Urinary bladder (tissue), 4 donors: ENCODE data around the gene SH3BP1. TPM values are rescaled to one million over a fixed set of nuclear protein-coding genes. Genes with fewer than 3 reads are reported as not detected.
"Not testable (repeated sequence)": the region's sequence is repeated elsewhere in the genome, so short reads cannot be mapped to it uniquely, and the experiment has no call there.

Source experiments
- DNase-seq: peaks from one replicate; pipeline ENCODE4 v3.0.0-alpha.2; 2015; ENCODE audit errors: extremely low spot score
- H3K27ac ChIP-seq: one replicate; pipeline ENCODE4 v1.5.1; 2013; ENCODE audit warnings: low read depth, mild to moderate bottlenecking, moderate library complexity
- H3K36me3 ChIP-seq: one replicate; pipeline ENCODE4 v1.6.1; 2013; ENCODE audit warnings: mild to moderate bottlenecking, moderate library complexity; ENCODE audit not compliant: insufficient read depth
- H3K4me1 ChIP-seq: one replicate; pipeline ENCODE4 v1.6.1; 2013; ENCODE audit warnings: mild to moderate bottlenecking, moderate library complexity; ENCODE audit not compliant: insufficient read depth
- H3K4me3 ChIP-seq: one replicate; pipeline ENCODE4 v1.5.1; 2013; ENCODE audit warnings: low read depth, low read length
- WGBS: extraction: QIAGEN DNeasy Blood & Tissue Kit; methylation state at CpG from one replicate; pipeline ENCODE4 v1.1.7; 2013; 5-methylcytosine and 5-hydroxymethylcytosine counted together
- polyA plus RNA-seq: library from polyadenylated mRNA; stranded (reverse); fragments of 200-250 nt; gene quantifications from one replicate; pipeline ENCODE4 v1.2.3, GENCODE V29; 2013
- total RNA-seq: library from RNA; depleted of rRNA; stranded (reverse); fragments of >200 nt; gene quantifications from one replicate; pipeline ENCODE4 v1.2.3, GENCODE V29; 2014
- donor health status: healthy with polysubstance abuse.
- donor health status: healthy.

Gene SH3BP1
- total and polyA plus RNA-seq, 2 donors, result 10.9 to 11.3 TPM

DNA sequence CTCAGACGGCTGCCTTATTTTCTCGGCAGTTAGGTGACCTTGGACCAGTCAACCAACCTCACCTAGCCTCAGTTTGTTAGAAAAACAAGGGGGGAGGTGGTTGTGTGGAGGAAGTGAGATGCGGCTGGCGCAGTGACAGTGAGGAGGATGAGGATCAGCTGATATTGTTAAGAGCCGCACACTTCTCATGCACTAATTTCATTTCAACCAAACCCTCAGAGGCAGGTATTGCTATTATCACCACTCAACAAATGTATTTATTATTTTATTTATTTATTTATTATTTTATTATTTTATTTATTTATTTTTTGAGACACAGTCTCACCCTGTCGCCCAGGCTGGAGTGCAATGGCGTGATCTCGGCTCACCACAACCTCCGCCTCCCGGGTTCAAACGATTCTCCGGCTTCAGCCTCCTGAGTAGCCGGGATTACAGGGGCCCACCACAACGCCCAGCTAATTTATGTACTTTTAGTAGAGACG, 38.1 kb downstream of the SH3BP1 start:
- DNase-seq, result no peak
- no peak overlapping the region for H3K27ac ChIP-seq
- no peaks in the 10 kb centered on the region for H3K36me3 ChIP-seq
- H3K4me3 ChIP-seq, result peak overlapping the region; percentile 55
- 41% methylated on average over 15 of the region's 15 CpGs for WGBS
- H3K4me1 ChIP-seq, result peaks cover 1% of the 10 kb centered on the region

DNA sequence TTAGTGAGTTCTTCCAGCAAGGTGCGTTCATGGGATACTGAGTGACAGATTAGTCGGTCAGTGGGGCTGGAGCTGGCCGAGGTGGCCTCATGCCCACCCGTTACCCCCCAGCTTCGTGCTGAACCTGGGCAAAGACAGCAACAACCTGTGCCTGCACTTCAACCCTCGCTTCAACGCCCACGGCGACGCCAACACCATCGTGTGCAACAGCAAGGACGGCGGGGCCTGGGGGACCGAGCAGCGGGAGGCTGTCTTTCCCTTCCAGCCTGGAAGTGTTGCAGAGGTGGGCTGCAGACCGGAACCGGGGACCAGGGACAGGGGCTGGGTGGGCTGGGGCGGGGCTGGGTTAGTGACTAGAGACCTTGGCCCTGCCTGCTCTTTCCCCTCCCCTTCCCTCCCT, 38.9 kb downstream of the SH3BP1 start:
- Histone ChIP-seq H3K36me3 (no peaks in the 10 kb centered on the region), H3K27ac (peak overlapping the region; percentile 40), H3K4me1 (peaks cover 1% of the 10 kb centered on the region), H3K4me3 (no peak overlapping the region)
- 45% methylated on average over 18 of the region's 18 CpGs for WGBS
- DNase-seq, result no peak

DNA sequence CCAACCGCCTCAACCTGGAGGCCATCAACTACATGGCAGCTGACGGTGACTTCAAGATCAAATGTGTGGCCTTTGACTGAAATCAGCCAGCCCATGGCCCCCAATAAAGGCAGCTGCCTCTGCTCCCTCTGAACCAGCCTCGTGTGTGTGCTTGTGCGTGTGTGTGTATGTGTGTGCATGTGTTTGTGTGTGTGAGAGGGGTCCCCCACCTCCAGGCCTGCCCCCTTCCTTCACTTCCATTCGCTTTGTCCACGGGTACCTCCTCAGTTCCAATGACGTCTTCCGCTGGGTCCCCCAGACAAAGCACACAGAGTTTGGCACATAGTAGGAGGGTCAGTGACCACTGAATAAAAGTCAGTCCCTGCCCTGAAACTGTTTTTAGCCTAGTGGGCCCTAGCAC, 40.2 kb downstream of the SH3BP1 start:
- Histone ChIP-seq H3K27ac (peak overlapping the region; percentile 49), H3K36me3 (no peaks in the 10 kb centered on the region), H3K4me3 (no peak overlapping the region), H3K4me1 (peaks cover 1% of the 10 kb centered on the region)
- DNase-seq, result no peak
- WGBS, result 61% methylated on average over 8 of the region's 8 CpGs

DNA sequence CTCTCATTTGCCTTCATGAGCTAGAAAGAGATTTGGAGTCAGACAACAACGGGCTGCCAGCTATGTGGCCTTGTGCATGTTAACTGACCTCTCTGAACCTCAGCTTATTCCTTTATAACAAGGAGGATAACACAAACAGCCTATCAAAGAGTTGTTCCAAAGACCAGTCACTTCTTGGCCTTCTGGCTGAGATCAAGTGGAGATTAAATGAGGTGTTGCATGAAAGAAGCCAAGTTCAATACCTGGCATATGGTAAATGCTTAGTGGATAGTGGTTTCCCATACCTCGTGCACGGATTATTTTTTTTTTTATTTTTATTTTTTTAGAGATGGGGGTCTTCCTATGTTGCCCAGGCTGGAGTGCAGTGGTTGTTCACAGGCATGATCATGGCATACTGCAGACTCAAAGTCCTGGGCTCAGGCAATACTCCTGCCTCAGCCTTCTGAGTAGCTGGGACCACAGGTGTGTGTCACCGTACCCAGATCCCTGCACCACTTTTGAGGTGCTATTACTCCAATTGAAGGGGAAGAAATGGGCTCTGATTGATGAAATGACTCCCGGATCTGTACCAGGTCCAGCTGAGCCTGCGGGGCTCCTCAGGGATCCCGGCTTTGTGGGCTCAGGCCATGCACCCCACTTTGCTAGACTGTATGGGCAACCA, 40.9 kb downstream of the SH3BP1 start:
- Histone ChIP-seq H3K4me1 (peaks cover 1% of the 10 kb centered on the region), H3K27ac (no peak overlapping the region), H3K4me3 (no peak overlapping the region), H3K36me3 (no peaks in the 10 kb centered on the region)
- 54% methylated on average over 7 of the region's 7 CpGs for WGBS
- no peak for DNase-seq

DNA sequence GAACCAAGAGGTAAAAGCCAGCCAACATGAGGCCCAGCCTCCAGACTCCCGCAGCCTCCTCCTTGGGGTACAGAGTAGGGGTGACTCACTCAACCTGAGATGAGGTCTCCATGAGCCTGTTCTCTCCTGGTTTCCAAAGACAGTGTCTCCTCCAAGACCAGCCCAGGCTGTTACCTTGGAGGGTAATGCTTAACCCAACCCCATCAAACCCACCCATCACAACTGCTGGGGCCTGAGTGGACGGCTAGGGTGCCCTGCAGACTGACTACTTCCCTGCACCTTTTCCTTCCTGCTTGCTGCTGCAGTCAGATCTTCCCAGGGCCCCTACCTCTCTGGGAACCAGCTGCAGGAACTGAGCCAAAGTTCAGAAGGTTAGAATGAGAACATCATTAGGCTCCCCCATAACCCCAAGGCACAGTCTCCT, 41.5 kb downstream of the SH3BP1 start:
- no peaks in the 10 kb centered on the region for H3K36me3 ChIP-seq
- H3K27ac ChIP-seq, result no peak overlapping the region
- no peak overlapping the region for H3K4me3 ChIP-seq
- peaks cover 1% of the 10 kb centered on the region for H3K4me1 ChIP-seq
- 54% methylated on average over 2 of the region's 2 CpGs for WGBS
- DNase-seq, result no peak

GRCh38 chr22:37681556-37682049, 42.1 kb downstream of the SH3BP1 start:
- H3K36me3 ChIP-seq, result no peaks in the 10 kb centered on the region
- H3K4me1 ChIP-seq, result peaks cover 1% of the 10 kb centered on the region
- H3K4me3 ChIP-seq, result no peak overlapping the region
- no peak overlapping the region for H3K27ac ChIP-seq
- DNase-seq, result no peak
- WGBS, result 26% methylated on average over 6 of the region's 6 CpGs

GRCh38 chr22:37684803-37685615, 45.5 kb downstream of the SH3BP1 start:
- WGBS, result 82% methylated on average over 16 of the region's 16 CpGs
- H3K27ac ChIP-seq, result no peak overlapping the region
- no peaks in the 10 kb centered on the region for H3K4me1 ChIP-seq

GRCh38 chr22:37686002-37686982, 46.8 kb downstream of the SH3BP1 start, which contains the start of gene NOL12:
TSS of gene NOL12 (plus strand) at chr22:37686343. CDS start at chr22:37686393, 50 bp downstream.
- peak within 1 kb of the TSS; percentile 70 for H3K4me3 ChIP-seq
- H3K4me1 ChIP-seq, result no peaks in the 10 kb centered on the region
- peak within 1 kb of the TSS; percentile 71 for H3K27ac ChIP-seq
- WGBS, result 2% methylated on average over 62 of the region's 62 CpGs
- peak; percentile 78 for DNase-seq
- H3K36me3 ChIP-seq, result no peaks in the 10 kb centered on the region

More at GRCh38 chr22:37684803-37685615, 45.5 kb downstream of the SH3BP1 start:
- Histone ChIP-seq H3K4me3 (no peak overlapping the region), H3K36me3 (no peaks in the 10 kb centered on the region)
- no peak for DNase-seq

DNA sequence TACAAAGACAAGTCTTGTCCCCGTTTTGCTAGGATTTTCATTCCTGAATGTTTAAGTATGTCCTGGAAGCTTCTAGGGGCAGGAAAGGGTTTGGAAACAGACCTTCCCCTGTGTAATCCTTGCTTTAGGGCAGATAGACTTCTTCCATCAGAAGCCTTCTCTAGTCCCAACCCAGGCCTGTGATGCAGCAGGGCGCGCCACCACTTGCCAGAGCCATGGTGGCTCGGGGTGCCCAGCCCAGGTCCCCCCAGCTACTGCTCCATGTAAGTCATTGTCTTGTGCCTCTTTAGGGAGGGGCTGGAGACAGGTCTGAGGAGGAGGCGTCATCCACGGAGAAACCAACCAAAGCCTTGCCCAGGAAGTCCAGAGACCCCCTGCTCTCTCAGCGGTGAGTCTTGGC, 50.9 kb downstream of the SH3BP1 start:
- Histone ChIP-seq H3K4me3 (no peak overlapping the region), H3K4me1 (no peaks in the 10 kb centered on the region), H3K36me3 (peaks cover 3% of the 10 kb centered on the region), H3K27ac (no peak overlapping the region)
- DNase-seq, result no peak
- 92% methylated on average over 7 of the region's 7 CpGs for WGBS

DNA sequence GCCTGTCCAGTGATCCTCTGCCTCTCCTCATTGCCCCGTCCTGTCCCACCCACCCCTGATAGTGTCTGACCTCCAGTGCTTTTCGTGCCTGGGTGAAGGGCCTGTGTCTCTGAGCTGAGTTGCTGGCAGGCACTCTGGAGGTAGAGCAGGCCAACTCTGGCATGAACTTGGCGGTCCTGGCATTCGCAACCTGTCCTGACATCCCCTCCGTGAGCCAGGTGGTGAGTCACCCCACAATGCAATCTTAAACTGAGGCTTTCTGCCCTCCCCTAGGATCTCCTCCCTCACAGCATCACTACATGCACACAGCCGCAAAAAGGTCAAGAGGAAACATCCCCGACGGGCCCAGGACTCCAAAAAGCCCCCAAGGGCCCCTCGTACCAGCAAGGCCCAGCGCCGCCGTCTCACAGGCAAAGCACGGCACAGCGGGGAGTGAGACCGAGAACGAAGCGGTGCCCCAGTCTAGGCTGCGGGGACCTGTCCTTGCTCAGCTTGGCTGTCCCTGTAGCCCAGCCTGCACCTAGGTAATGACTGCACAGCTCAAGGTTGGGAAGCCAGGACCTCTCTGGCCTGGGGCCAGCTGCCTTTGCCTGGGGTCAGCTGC, 51.5 kb downstream of the SH3BP1 start:
- Histone ChIP-seq H3K36me3 (peaks cover 3% of the 10 kb centered on the region), H3K4me1 (no peaks in the 10 kb centered on the region), H3K27ac (no peak overlapping the region), H3K4me3 (no peak overlapping the region)
- WGBS, result 94% methylated on average over 18 of the region's 18 CpGs
- DNase-seq, result no peak

- peaks cover 3% of the 10 kb centered on the region for H3K36me3 ChIP-seq
- WGBS, result 91% methylated on average over 15 of the region's 15 CpGs
- H3K4me1 ChIP-seq, result no peaks in the 10 kb centered on the region
- H3K4me3 ChIP-seq, result no peak overlapping the region
- no peak for DNase-seq
- no peak overlapping the region for H3K27ac ChIP-seq
These were observed 53.3 kb downstream of the SH3BP1 start for GRCh38 chr22:37692627-37693285.

GRCh38 chr22:37694131-37694530, 54.7 kb downstream of the SH3BP1 start:
- not testable (repeated sequence) for DNase-seq, H3K27ac ChIP-seq, H3K4me1 ChIP-seq, H3K36me3 ChIP-seq, H3K4me3 ChIP-seq
- 95% methylated on average over 7 of the region's 7 CpGs for WGBS
